GM21717 (cell line): ENCODE data around the gene HLTF.
"Not testable (repeated sequence)": the region's sequence is repeated elsewhere in the genome, so short reads cannot be mapped to it uniquely, and the experiment has no call there.

Experiments
- ATAC-seq: cut with Tn5 transposase; IDR thresholded peaks from one replicate; pipeline ENCODE4 v1.9.1; 2021; ENCODE audit warnings: mild to moderate bottlenecking, moderate library complexity; ENCODE audit not compliant: unreplicated experiment

Gene HLTF

DNA sequence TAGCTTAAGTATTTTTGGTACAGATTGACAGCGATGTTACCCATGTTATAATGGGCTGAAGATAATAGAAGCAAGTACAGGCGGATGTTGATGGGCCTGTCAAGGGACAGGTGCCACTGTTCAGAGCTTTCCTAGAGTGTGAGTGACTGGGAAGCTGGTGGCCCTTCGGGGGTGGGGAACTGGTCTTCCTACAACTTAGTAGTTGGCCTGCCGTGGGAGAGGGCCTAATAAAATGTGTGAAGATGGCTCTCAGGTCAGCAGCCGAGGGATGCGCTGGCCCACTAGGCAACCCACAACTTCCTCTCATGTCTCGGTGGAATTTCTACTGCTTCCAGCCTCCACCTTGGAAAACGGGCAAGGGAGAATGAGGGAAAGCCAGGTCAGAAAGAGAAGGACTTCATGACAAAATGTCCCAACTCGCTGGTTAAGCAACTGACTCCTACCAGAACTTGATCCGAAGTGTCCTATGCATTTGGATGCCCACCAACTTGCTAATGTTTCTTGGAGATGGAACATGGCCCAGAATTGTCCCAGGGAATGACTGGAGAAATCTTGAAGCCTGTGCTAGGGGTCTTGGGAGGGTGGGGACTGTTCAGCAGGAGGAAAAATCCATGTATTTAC is 93.6 kb downstream of the HLTF start:
- no peak for ATAC-seq

DNA sequence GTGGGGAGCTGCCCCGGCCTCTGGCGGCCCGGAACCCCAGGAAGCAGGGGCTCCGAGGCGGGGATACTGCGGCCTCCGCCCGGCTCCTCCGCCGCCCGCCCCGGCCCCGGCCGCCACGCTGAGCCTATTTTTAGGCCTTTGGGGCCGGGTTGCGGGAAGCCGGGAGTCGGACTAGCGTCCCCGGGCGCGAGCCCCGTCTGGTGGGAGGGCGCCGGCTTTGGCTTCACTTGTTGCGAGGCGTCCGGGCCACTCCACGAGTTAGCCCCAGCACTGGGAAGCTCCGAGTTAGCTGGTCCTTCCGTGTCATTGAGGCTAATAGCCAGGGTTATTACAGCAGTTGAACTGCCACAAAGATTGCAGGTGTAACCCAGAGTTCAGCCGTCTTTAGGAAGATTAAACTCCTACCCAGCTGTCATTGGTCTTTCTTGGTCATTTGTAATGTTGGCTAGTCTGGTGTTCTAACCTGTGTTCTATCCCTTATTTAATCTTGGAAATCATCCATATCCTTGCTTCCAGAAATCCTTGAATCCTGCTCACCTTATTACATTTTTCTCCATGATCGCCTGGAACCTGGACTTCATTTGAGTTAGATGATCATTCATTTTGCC is 94.2 kb downstream of the HLTF start:
- ATAC-seq, result peak; percentile 27

DNA sequence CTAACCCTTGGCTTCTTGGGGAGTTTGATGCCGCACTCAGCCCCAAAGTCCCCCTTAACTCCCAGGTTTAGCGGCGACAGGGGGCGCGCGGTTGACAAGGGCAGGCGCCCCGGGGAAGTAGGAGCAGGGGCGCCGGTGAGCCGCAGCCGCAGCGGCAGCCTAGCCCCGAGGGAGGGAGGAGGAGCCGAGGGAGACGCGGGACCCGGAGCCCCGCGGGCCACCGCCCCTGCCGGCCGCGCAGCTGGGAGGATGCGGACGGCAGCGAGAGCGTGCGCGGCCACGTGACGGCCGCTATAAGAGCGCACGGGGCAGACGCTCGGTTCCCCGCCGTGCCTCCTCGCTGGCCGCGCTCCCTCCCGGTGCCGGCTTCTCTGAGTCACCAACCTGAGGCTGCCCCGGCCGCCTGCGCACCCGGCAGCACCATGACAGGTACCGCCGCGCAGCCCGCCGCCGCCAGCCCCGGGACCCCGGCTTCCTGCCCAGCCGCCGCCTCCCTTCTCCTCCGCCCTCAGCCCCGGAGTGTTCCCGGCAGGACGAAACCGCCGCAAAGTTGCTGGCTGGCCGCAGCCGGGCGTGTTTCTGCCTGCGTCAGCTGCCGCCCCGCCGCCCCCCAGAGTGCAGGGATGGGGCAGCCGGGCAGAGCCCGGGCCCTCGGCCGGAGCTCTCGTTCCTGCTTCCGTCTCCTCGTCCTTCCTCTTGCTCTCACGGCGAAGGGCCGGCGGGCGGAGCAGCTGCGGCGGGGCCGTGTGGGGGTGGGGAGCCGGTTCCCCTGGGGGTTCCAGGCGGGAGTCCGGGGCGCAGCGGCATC is 94.9 kb downstream of the HLTF start, which contains the start of gene GYG1:
Gene GYG1, plus strand, starts transcription at position 322 of the 808 bp plus-strand sequence. Its CDS starts 101 bp downstream, at position 423.
- peak; percentile 88 for ATAC-seq

DNA sequence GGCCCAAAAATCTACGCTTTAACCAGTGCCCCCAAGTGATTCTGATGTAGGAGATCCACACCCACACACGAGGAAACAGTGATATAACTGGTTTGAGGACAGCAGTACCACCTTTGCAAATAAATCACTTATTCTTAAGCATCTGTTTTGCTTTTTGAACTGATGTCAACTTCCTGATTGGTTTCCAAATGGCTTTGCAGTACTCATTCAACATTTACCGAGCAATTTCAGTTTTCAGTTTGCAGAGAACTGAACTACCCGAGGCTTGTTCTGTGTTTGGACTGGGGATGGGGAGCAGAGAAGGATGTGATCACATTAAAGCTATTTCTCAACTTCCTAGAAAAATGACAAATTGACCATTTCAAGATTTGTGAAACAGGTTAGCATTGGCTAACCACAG is 96.1 kb downstream of the HLTF start:
- peak; percentile 32 for ATAC-seq

DNA sequence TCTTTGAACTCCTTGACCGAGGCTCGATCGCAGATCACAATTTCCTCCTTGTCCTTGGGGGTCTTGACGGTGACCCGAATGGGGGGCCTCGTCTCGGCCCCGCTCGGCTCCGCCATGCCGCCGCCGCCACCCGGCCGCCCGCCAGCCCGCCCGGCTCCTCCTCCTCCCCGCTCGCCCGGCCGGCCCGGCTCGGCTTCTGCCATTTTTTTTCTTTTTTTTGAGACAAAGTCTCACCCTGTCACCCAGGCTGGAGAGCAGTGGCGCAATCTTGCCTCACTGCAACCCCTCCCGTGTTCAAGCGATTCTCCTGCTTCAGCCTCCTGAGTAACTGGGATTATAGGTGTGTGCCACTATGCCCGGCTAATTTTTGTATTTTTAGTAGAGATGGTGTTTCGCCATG is 98.8 kb downstream of the HLTF start:
- ATAC-seq, result not testable (repeated sequence)

DNA sequence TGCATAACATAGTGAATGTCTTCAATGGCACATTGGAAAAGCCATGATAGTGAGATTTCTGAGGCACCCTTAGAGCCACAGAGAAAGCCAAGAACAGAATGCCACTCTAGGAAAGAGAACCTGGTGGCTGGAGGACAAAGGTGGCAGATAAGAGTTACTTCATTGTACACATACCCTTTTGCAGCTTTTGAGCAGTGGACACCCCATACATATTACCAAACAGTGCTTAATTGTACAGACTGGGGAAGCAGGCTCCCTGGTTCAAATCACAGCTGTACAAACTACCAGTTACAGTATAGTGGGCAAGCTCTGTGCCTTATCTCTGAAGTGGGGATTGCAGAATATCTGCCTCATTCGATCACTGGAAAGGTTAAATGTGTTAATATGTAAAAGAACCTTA is 105.1 kb downstream of the HLTF start:
- ATAC-seq, result no peak
